DMS53 treated with DMSO at 0.1 percent for 48 hours (cell line): Measurements from ENCODE around the gene FYCO1.

Experiments used
- DNase-seq: peaks from one replicate; lab custom pipeline; 2025; ENCODE audit not compliant: unreplicated experiment; lab: John Stamatoyannopoulos, UW

Gene FYCO1

GRCh38 chr3:45921158-45922038 is 74.2 kb downstream of the FYCO1 start:
- DNase-seq: no peak

- DNase-seq: no peak
These were observed 78.3 kb downstream of the FYCO1 start for GRCh38 chr3:45917146-45917898.

- no peak for DNase-seq
These were observed 79.9 kb downstream of the FYCO1 start for GRCh38 chr3:45915518-45916231.

GRCh38 chr3:45915059-45915439 is 80.6 kb downstream of the FYCO1 start:
- no peak for DNase-seq

GRCh38 chr3:45914362-45915058 is 81.1 kb downstream of the FYCO1 start:
- no peak for DNase-seq

GRCh38 chr3:45912435-45912834 is 83.2 kb downstream of the FYCO1 start:
- DNase-seq: no peak

- no peak for DNase-seq
These were observed 84.0 kb downstream of the FYCO1 start for GRCh38 chr3:45911511-45912226.

- DNase-seq: no peak
These were observed 84.7 kb downstream of the FYCO1 start for GRCh38 chr3:45910892-45911291.

- DNase-seq: no peak
These were observed 86.1 kb downstream of the FYCO1 start for GRCh38 chr3:45909542-45909941.

GRCh38 chr3:45908761-45909160 is 86.9 kb downstream of the FYCO1 start:
- no peak for DNase-seq

- DNase-seq: no peak
These were observed 87.6 kb downstream of the FYCO1 start for GRCh38 chr3:45907769-45908705.

GRCh38 chr3:45906681-45907407 is 88.8 kb downstream of the FYCO1 start:
- no peak for DNase-seq

GRCh38 chr3:45905755-45906154 is 89.9 kb downstream of the FYCO1 start:
- DNase-seq: no peak

GRCh38 chr3:45904931-45905330 is 90.7 kb downstream of the FYCO1 start:
- no peak for DNase-seq

- DNase-seq: no peak
These were observed 98.7 kb downstream of the FYCO1 start for GRCh38 chr3:45896956-45897355.

- no peak for DNase-seq
These were observed 99.7 kb downstream of the FYCO1 start for GRCh38 chr3:45895686-45896468.

- no peak for DNase-seq
These were observed 101.6 kb downstream of the FYCO1 start for GRCh38 chr3:45894015-45894414.

- DNase-seq: no peak
These were observed 103.5 kb downstream of the FYCO1 start for GRCh38 chr3:45892161-45892560.
